Trophoblast cell (in vitro differentiated cells and primary cell): ENCODE measurements around the gene NR6A1.
A peak's percentile ranks its signal among the peaks of the same experiment; 100 is the strongest.

Source experiments
- DNase-seq, 2 donors: peaks; one replicate each; pipeline ENCODE4 v3.0.0-alpha.2; 2016
- H2AFZ ChIP-seq: 2 replicates; pipeline ENCODE4 v1.6.1; 2013; ENCODE audit warnings: low read length, moderate library complexity, mild to moderate bottlenecking; ENCODE audit not compliant: insufficient read depth, poor library complexity
- H2AK5ac ChIP-seq: 2 replicates; pipeline ENCODE4 v1.6.1; 2013; ENCODE audit warnings: mild to moderate bottlenecking, low read length
- H2BK120ac ChIP-seq: 2 replicates; pipeline ENCODE4 v1.6.1; 2013; ENCODE audit warnings: low read length, mild to moderate bottlenecking, moderate library complexity; ENCODE audit not compliant: insufficient read depth, poor library complexity
- H2BK12ac ChIP-seq: 2 replicates; pipeline ENCODE4 v1.6.1; 2013; ENCODE audit warnings: mild to moderate bottlenecking, low read length, moderate library complexity
- H2BK5ac ChIP-seq: 2 replicates; pipeline ENCODE4 v1.6.1; 2013; ENCODE audit warnings: low read length, low read depth, moderate library complexity, mild to moderate bottlenecking; ENCODE audit not compliant: poor library complexity
- H3K14ac ChIP-seq: 2 replicates; pipeline ENCODE4 v1.6.1; 2013; ENCODE audit warnings: mild to moderate bottlenecking, low read length
- H3K18ac ChIP-seq: 2 replicates; pipeline ENCODE4 v1.6.1; 2013; ENCODE audit warnings: mild to moderate bottlenecking, low read length
- H3K23ac ChIP-seq: 2 replicates; pipeline ENCODE4 v1.6.1; 2013; ENCODE audit warnings: low read length
- H3K27ac ChIP-seq: 2 replicates; pipeline ENCODE4 v1.5.1; 2013; ENCODE audit warnings: low read depth, mild to moderate bottlenecking, inconsistent platforms, low read length, moderate library complexity
- H3K27me3 ChIP-seq: 2 replicates; pipeline ENCODE4 v1.6.1; 2013; ENCODE audit warnings: inconsistent platforms, mild to moderate bottlenecking, low read length, moderate library complexity; ENCODE audit not compliant: insufficient read depth
- H3K36me3 ChIP-seq, 2 experiments: 1 replicate in 1 of 2; 2 replicates in 1 of 2; pipeline ENCODE4 v1.6.1; 2013; ENCODE audit warnings: low read length in 2 of 2, mild to moderate bottlenecking in 2 of 2, moderate library complexity in 1 of 2; ENCODE audit not compliant: insufficient read depth in 2 of 2, control insufficient read depth in 1 of 2
- H3K4ac ChIP-seq: 2 replicates; pipeline ENCODE4 v1.6.1; 2013; ENCODE audit warnings: low read depth, mild to moderate bottlenecking, low read length, moderate library complexity
- H3K4me1 ChIP-seq, 2 experiments: 1 replicate in 1 of 2; 2 replicates in 1 of 2; pipeline ENCODE4 v1.6.1; 2013; ENCODE audit warnings: low read length in 2 of 2, mild to moderate bottlenecking in 2 of 2, moderate library complexity in 1 of 2; ENCODE audit not compliant: insufficient read depth in 2 of 2, control insufficient read depth in 1 of 2
- H3K4me2 ChIP-seq: 2 replicates; pipeline ENCODE4 v1.6.1; 2013; ENCODE audit warnings: inconsistent platforms, mild to moderate bottlenecking, low read length, moderate library complexity
- H3K4me3 ChIP-seq: 2 replicates; pipeline ENCODE4 v1.5.1; 2013; ENCODE audit warnings: mild to moderate bottlenecking, low read depth, low read length, inconsistent platforms
- H3K79me1 ChIP-seq: one replicate; pipeline ENCODE4 v1.6.1; 2013; ENCODE audit warnings: low read length
- H3K79me2 ChIP-seq: 2 replicates; pipeline ENCODE4 v1.6.1; 2013; ENCODE audit warnings: low read length, mild to moderate bottlenecking; ENCODE audit not compliant: control insufficient read depth, insufficient read depth, poor library complexity
- H3K9ac ChIP-seq: 2 replicates; pipeline ENCODE4 v1.6.1; 2013; ENCODE audit warnings: mild to moderate bottlenecking, low read length
- H3K9me3 ChIP-seq: 2 replicates; pipeline ENCODE4 v1.6.1; 2013; ENCODE audit warnings: low read depth, mild to moderate bottlenecking, control low read depth, inconsistent platforms, low read length; ENCODE audit not compliant: insufficient read depth
- H4K12ac ChIP-seq: 2 replicates; pipeline ENCODE4 v1.6.1; 2013; ENCODE audit warnings: low read depth, mild to moderate bottlenecking, low read length, moderate library complexity
- H4K8ac ChIP-seq: 2 replicates; pipeline ENCODE4 v1.6.1; 2013; ENCODE audit warnings: low read depth, mild to moderate bottlenecking, low read length, moderate library complexity
- H4K91ac ChIP-seq: one replicate; pipeline ENCODE4 v1.6.1; 2013; ENCODE audit warnings: low read depth, mild to moderate bottlenecking, low read length, moderate library complexity
- WGBS: extraction: QIAGEN DNeasy Blood & Tissue Kit; methylation state at CpG from one replicate; pipeline ENCODE4 v1.1.7; 2013; ENCODE audit warnings: missing lambda C conversion rate; ENCODE audit not compliant: insufficient read length, insufficient coverage; ENCODE audit errors: extremely low coverage; 5-methylcytosine and 5-hydroxymethylcytosine counted together

Gene NR6A1

GRCh38 chr9:124706685-124707084, 64.4 kb downstream of the NR6A1 start:
- H2AK5ac ChIP-seq, result no peak overlapping the region
- no peak overlapping the region for H3K9ac ChIP-seq
- H2BK5ac ChIP-seq, result peak overlapping the region; percentile 19
- no peaks in the 10 kb centered on the region for H3K9me3 ChIP-seq
- H2BK12ac ChIP-seq, result peak overlapping the region; percentile 73
- H3K23ac ChIP-seq, result no peak overlapping the region
- H3K79me1 ChIP-seq, result peaks cover 14% of the 10 kb centered on the region
- H3K36me3 ChIP-seq, result peaks cover 13 to 16% of the 10 kb centered on the region in 2 experiments
- H3K18ac ChIP-seq, result no peak overlapping the region
- no peak overlapping the region for H3K4ac ChIP-seq
- no peaks in the 10 kb centered on the region for H3K27me3 ChIP-seq
- H3K27ac ChIP-seq, result peak overlapping the region; percentile 64
- H2AFZ ChIP-seq, result no peak overlapping the region
- DNase-seq, result peak in 1 of 2 donors; percentile 21
- H4K91ac ChIP-seq, result peak overlapping the region; percentile 18
- H3K4me1 ChIP-seq, result peaks cover 5 to 19% of the 10 kb centered on the region in 2 experiments
- H4K12ac ChIP-seq, result no peak overlapping the region
- H3K14ac ChIP-seq, result no peak overlapping the region
- no CpG with 5 or more reads among the region's 7 CpGs for WGBS
- no peaks in the 10 kb centered on the region for H3K79me2 ChIP-seq
- no peak overlapping the region for H4K8ac ChIP-seq
- H3K4me2 ChIP-seq, result no peak overlapping the region
- no peak overlapping the region for H3K4me3 ChIP-seq
- H2BK120ac ChIP-seq, result no peak overlapping the region

GRCh38 chr9:124699575-124699974, 71.5 kb downstream of the NR6A1 start:
- no peak overlapping the region for H2AK5ac ChIP-seq
- no peak overlapping the region for H3K23ac ChIP-seq
- no peak overlapping the region for H3K27ac ChIP-seq
- H3K4ac ChIP-seq, result peak overlapping the region; percentile 10
- no peak overlapping the region for H3K9ac ChIP-seq
- H3K14ac ChIP-seq, result no peak overlapping the region
- no peak for DNase-seq
- no peak overlapping the region for H3K4me3 ChIP-seq
- WGBS, result no CpG with 5 or more reads among the region's 5 CpGs
- no peak overlapping the region for H4K8ac ChIP-seq
- H3K18ac ChIP-seq, result peak overlapping the region; percentile 85
- peaks cover 5 to 20% of the 10 kb centered on the region in 2 experiments for H3K4me1 ChIP-seq
- no peak overlapping the region for H2AFZ ChIP-seq
- H2BK120ac ChIP-seq, result no peak overlapping the region
- no peak overlapping the region for H3K4me2 ChIP-seq
- peak overlapping the region; percentile 46 for H2BK5ac ChIP-seq
- H2BK12ac ChIP-seq, result no peak overlapping the region
- H3K79me1 ChIP-seq, result peaks cover 15% of the 10 kb centered on the region
- H4K12ac ChIP-seq, result no peak overlapping the region
- H3K36me3 ChIP-seq, result peaks cover 16 to 19% of the 10 kb centered on the region in 2 experiments
- no peaks in the 10 kb centered on the region for H3K27me3 ChIP-seq
- no peaks in the 10 kb centered on the region for H3K79me2 ChIP-seq
- H4K91ac ChIP-seq, result no peak overlapping the region
- H3K9me3 ChIP-seq, result no peaks in the 10 kb centered on the region

- no peak overlapping the region for H3K18ac ChIP-seq
- peak; percentile 43 to 73 for DNase-seq
- no peak overlapping the region for H4K91ac ChIP-seq
- H2BK5ac ChIP-seq, result no peak overlapping the region
- H2BK120ac ChIP-seq, result no peak overlapping the region
- no peak overlapping the region for H3K4ac ChIP-seq
- H4K8ac ChIP-seq, result no peak overlapping the region
- peaks cover 4% of the 10 kb centered on the region for H3K79me2 ChIP-seq
- H3K4me1 ChIP-seq, result peaks cover 9 to 24% of the 10 kb centered on the region in 2 experiments
- H3K27ac ChIP-seq, result peak overlapping the region; percentile 53
- no peaks in the 10 kb centered on the region for H3K27me3 ChIP-seq
- H2BK12ac ChIP-seq, result no peak overlapping the region
- no CpG with 5 or more reads among the region's 6 CpGs for WGBS
- H3K23ac ChIP-seq, result no peak overlapping the region
- H3K9ac ChIP-seq, result no peak overlapping the region
- peaks cover 19 to 22% of the 10 kb centered on the region in 2 experiments for H3K36me3 ChIP-seq
- peaks cover 1% of the 10 kb centered on the region for H3K9me3 ChIP-seq
- peaks cover 16% of the 10 kb centered on the region for H3K79me1 ChIP-seq
- H3K4me3 ChIP-seq, result no peak overlapping the region
- H3K14ac ChIP-seq, result no peak overlapping the region
- H3K4me2 ChIP-seq, result peak overlapping the region; percentile 30
- H4K12ac ChIP-seq, result no peak overlapping the region
- no peak overlapping the region for H2AFZ ChIP-seq
- H2AK5ac ChIP-seq, result no peak overlapping the region
Measured at GRCh38 chr9:124698265-124698664, 72.8 kb downstream of the NR6A1 start.

- Histone ChIP-seq H3K4me3 (no peak overlapping the region), H3K27ac (peak overlapping the region; percentile 98), H3K4ac (no peak overlapping the region), H4K12ac (no peak overlapping the region), H2BK120ac (no peak overlapping the region), H4K8ac (no peak overlapping the region), H2AK5ac (no peak overlapping the region), H3K18ac (no peak overlapping the region), H2BK5ac (no peak overlapping the region), H3K79me1 (peaks cover 17% of the 10 kb centered on the region), H3K27me3 (no peaks in the 10 kb centered on the region), H3K4me1 (peaks cover 10 to 25% of the 10 kb centered on the region in 2 experiments), H2BK12ac (no peak overlapping the region), H3K4me2 (no peak overlapping the region), H2AFZ (no peak overlapping the region), H3K9me3 (peaks cover 1% of the 10 kb centered on the region), H3K36me3 (peaks cover 15 to 16% of the 10 kb centered on the region in 2 experiments), H3K79me2 (peaks cover 4% of the 10 kb centered on the region), H3K9ac (no peak overlapping the region), H3K14ac (no peak overlapping the region), H3K23ac (no peak overlapping the region), H4K91ac (no peak overlapping the region)
- WGBS, result no CpG with 5 or more reads among the region's 5 CpGs
- peak in 1 of 2 donors; percentile 86 for DNase-seq
Measured at GRCh38 chr9:124697326-124698200, 73.5 kb downstream of the NR6A1 start.
